Measurements from ENCODE around the gene LYPD5.

The LYPD5 gene

DNA sequence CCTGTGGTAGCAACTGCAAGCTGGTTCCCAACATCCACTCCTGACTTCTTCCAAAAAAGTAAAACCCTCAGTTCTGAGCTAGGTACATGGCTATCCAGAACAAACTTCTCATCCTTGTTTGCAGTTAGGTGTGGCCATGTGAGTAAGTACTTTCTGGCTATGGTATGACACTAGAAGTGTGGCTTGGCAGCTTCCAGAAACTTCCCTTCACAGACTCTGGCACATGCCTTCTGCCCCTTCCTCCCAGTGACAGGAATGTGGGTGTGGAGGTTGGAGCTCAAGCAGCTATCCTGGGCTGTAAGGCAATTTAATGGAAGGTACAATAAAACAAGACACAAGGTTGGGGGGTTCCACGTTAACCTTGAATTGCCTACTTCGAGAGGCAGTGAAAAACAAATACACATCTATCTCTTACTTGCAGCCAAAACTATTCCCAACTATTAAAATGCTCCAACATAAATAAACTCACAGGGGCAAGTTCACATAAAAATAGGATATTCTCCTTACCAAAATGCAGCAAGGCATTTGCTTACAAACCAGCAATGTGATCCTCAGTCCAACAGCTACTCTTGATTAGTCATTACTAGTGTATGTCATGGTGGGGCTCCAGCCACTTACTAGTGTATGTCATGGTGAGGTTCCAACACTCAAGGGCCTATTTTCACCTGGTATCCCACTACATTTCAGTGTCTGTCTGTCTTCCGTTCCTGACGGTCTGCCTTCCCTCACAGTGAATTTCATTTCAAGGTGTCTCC lies 50.6 kb downstream of the LYPD5 start:
- POLR2A ChIA-PET = interaction anchor here (5.6 kb wide), 1 partner anchor 14 kb away, joined by 38 read pairs; no protein-coding TSS in a partner anchor
- no peak for DNase-seq (ENCODE audit: extremely low spot score)
- TF ChIP-seq CTCF (IDR thresholded peaks at IDR 0.05; ENCODE audit: control extremely low read depth, extremely low read depth, low read depth, missing control alignments) = no peak
- CTCF ChIA-PET = interaction anchor here (0.8 to 20.8 kb wide), 7 partner anchors 9 to 83 kb away, joined by 3 to 234 read pairs (median 6); partner anchors contain the start of gene KCNN4

GRCh38 chr19:43749898-43750297 lies 52.3 kb downstream of the LYPD5 start:
- CTCF ChIA-PET = interaction anchor here (0.7 to 2.7 kb wide), 5 partner anchors 17 to 82 kb away, joined by 3 to 14 read pairs (median 4); no protein-coding TSS in a partner anchor
- DNase-seq (ENCODE audit: extremely low spot score) = no peak
- no peak for TF ChIP-seq CTCF (IDR thresholded peaks at IDR 0.05; ENCODE audit: control extremely low read depth, extremely low read depth, low read depth, missing control alignments)
- POLR2A ChIA-PET = interaction anchor here (1.0 kb wide), 1 partner anchor 15 kb away, joined by 3 read pairs; no protein-coding TSS in a partner anchor

DNA sequence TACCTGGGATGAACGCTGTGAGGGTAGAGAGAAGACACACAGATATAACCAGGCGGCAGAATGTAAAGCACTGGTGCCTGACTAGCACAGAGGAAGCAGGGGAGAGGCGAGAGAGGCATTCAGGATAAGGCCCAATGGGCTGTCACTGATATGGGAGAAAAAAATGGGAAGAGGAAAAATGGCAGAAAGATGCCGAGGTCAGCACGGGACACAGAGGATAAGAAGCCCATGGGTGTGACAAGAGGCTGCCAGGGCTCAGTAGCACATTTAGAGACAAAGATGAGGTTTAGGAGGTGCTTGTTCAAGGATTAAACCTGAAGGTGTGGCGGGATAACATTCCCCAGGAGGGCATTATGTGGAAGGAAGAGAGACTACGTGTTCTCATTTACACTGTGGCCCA lies 53.1 kb downstream of the LYPD5 start:
- no peak for DNase-seq (ENCODE audit: extremely low spot score)
- POLR2A ChIA-PET = interaction anchor here (1.0 kb wide), 1 partner anchor 16 kb away, joined by 3 read pairs; no protein-coding TSS in a partner anchor
- TF ChIP-seq CTCF (IDR thresholded peaks at IDR 0.05; ENCODE audit: control extremely low read depth, extremely low read depth, low read depth, missing control alignments) = no peak
- CTCF ChIA-PET = interaction anchor here (0.8 to 2.7 kb wide), 4 partner anchors 18 to 81 kb away, joined by 4 to 14 read pairs (median 6); no protein-coding TSS in a partner anchor

GRCh38 chr19:43748685-43749084 lies 53.6 kb downstream of the LYPD5 start:
- CTCF ChIA-PET = interaction anchor here (0.8 to 7.7 kb wide), 4 partner anchors 15 to 62 kb away, joined by 3 to 67 read pairs (median 9); no protein-coding TSS in a partner anchor

DNA sequence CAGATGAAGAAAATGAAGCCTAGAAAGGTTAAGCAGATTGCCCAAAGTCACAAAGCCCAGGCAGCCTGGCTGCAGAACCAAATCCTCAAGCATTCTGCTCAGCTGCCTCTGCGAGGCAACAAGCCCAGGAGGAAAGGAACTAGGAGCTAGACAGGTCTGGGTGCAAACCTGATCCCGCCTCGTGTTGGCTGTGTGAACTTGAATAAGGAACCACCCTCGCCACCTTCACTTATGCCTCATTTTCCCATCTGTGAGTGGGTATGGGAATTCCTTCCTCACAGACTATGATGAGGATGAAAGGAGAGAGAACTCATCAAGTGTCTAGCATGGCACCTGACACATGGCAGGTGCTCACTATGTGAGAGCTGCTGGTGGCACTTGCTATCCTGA lies 54.0 kb downstream of the LYPD5 start:
- CTCF ChIA-PET = interaction anchor here (0.8 to 7.7 kb wide), 4 partner anchors 15 to 62 kb away, joined by 3 to 67 read pairs (median 9); no protein-coding TSS in a partner anchor
- no peak for TF ChIP-seq CTCF (IDR thresholded peaks at IDR 0.05; ENCODE audit: control extremely low read depth, extremely low read depth, low read depth, missing control alignments)
- DNase-seq (ENCODE audit: extremely low spot score) = no peak
- POLR2A ChIA-PET = no interaction called here

More at GRCh38 chr19:43748685-43749084, 53.6 kb downstream of the LYPD5 start:
- POLR2A ChIA-PET = no interaction called here
- no peak for TF ChIP-seq CTCF (IDR thresholded peaks at IDR 0.05; ENCODE audit: control extremely low read depth, extremely low read depth, low read depth, missing control alignments)
- DNase-seq (ENCODE audit: extremely low spot score) = no peak

- POLR2A ChIA-PET = no interaction called here
- CTCF ChIA-PET = interaction anchor here (0.8 to 7.7 kb wide), 9 partner anchors 9 to 153 kb away, joined by 3 to 67 read pairs (median 14); partner anchors contain the start of gene KCNN4
- DNase-seq (ENCODE audit: extremely low spot score) = peak; percentile 52
- TF ChIP-seq CTCF (IDR thresholded peaks at IDR 0.05; ENCODE audit: control extremely low read depth, extremely low read depth, low read depth, missing control alignments) = no peak
Observed at GRCh38 chr19:43747557-43748204, 54.6 kb downstream of the LYPD5 start.

All from GM10248 (cell line).